SK-N-SH treated with all-trans-retinoic acid at 6 μM for 48 hours (cell line): ENCODE measurements around the gene RRBP1.

ENCODE experiments used
- ATAC-seq: fragments of 200-7000 bp; cut with Tn5 transposase; 3 replicates; pipeline ENCODE4 v1.9.1; 2020; ENCODE audit warnings: mild to moderate bottlenecking, moderate library complexity
- ARNTL ChIP-seq: fragments of 450-650 bp; formaldehyde crosslinking; IDR thresholded peaks from 2 replicates; pipeline ENCODE4 v1.5.0; 2020; ENCODE audit warnings: low read depth, mild to moderate bottlenecking, moderate library complexity, borderline replicate concordance
- BACH2 ChIP-seq: fragments of 250-450 bp; sonication (Bioruptor Pico); IDR thresholded peaks from 2 replicates; pipeline ENCODE4 v1.9.0; 2021; ENCODE audit warnings: mild to moderate bottlenecking, borderline replicate concordance
- CREB5 ChIP-seq: fragments of 250-450 bp; sonication (Bioruptor Pico); IDR thresholded peaks from 2 replicates; pipeline ENCODE4 v1.5.1; 2020; ENCODE audit warnings: low read depth, mild to moderate bottlenecking, moderate library complexity
- CSDC2 ChIP-seq: fragments of 250-450 bp; sonication (Bioruptor Pico); IDR thresholded peaks from 2 replicates; pipeline ENCODE4 v1.5.0; 2020; ENCODE audit warnings: mild to moderate bottlenecking, moderate library complexity
- CSRNP3 ChIP-seq: fragments of 250-450 bp; sonication (Bioruptor Pico); IDR thresholded peaks from 2 replicates; pipeline ENCODE4 v1.5.1; 2021; ENCODE audit warnings: mild to moderate bottlenecking, moderate library complexity
- ESRRG ChIP-seq: fragments of 250-450 bp; sonication (Bioruptor Pico); IDR thresholded peaks from 2 replicates; pipeline ENCODE4 v1.6.1; 2021; ENCODE audit warnings: mild to moderate bottlenecking
- GLIS3 ChIP-seq: fragments of 250-450 bp; sonication (Bioruptor Pico); IDR thresholded peaks from 2 replicates; pipeline ENCODE4 v1.5.0; 2020; ENCODE audit warnings: mild to moderate bottlenecking, moderate library complexity
- OSR1 ChIP-seq: fragments of 250-450 bp; sonication (Bioruptor Pico); IDR thresholded peaks from 2 replicates; pipeline ENCODE4 v1.8.0; 2022; ENCODE audit warnings: moderate library complexity, mild to moderate bottlenecking, inconsistent platforms
- POU6F1 ChIP-seq: fragments of 250-450 bp; sonication (Bioruptor Pico); IDR thresholded peaks from 2 replicates; pipeline ENCODE4 v1.8.0; 2021; ENCODE audit warnings: low read depth, mild to moderate bottlenecking, moderate library complexity, borderline replicate concordance
- PPARA ChIP-seq: fragments of 250-450 bp; sonication (Bioruptor Pico); IDR thresholded peaks from 2 replicates; pipeline ENCODE4 v1.5.0; 2020; ENCODE audit warnings: mild to moderate bottlenecking, borderline replicate concordance
- RARB ChIP-seq: fragments of 250-450 bp; sonication (Bioruptor Pico); IDR thresholded peaks from 2 replicates; pipeline ENCODE4 v1.8.0; 2021; ENCODE audit warnings: mild to moderate bottlenecking, moderate library complexity
- SNAI2 ChIP-seq: fragments of 250-450 bp; sonication (Bioruptor Pico); IDR thresholded peaks from 2 replicates; pipeline ENCODE4 v1.5.0; 2020; ENCODE audit warnings: mild to moderate bottlenecking, moderate library complexity
- TCF4 ChIP-seq: fragments of 250-450 bp; sonication (Bioruptor Pico); IDR thresholded peaks from 2 replicates; pipeline ENCODE4 v1.8.0; 2021; ENCODE audit warnings: mild to moderate bottlenecking, moderate library complexity, borderline replicate concordance
- TOX ChIP-seq: fragments of 250-450 bp; sonication (Bioruptor Pico); IDR thresholded peaks from 2 replicates; pipeline ENCODE4 v1.8.0; 2021; ENCODE audit warnings: mild to moderate bottlenecking, moderate library complexity, borderline replicate concordance
- TSHZ2 ChIP-seq: fragments of 250-450 bp; sonication (Bioruptor Pico); IDR thresholded peaks from 2 replicates; pipeline ENCODE4 v1.5.0; 2020; ENCODE audit warnings: mild to moderate bottlenecking, moderate library complexity
- ZC3H10 ChIP-seq: fragments of 250-450 bp; sonication (Bioruptor Pico); IDR thresholded peaks from 2 replicates; pipeline ENCODE4 v1.5.1; 2021; ENCODE audit warnings: mild to moderate bottlenecking, moderate library complexity
- ZFP3 ChIP-seq: fragments of 250-450 bp; sonication (Bioruptor Pico); IDR thresholded peaks from 2 replicates; pipeline ENCODE4 v1.5.0; 2020; ENCODE audit warnings: mild to moderate bottlenecking, moderate library complexity
- ZFP30 ChIP-seq: fragments of 450-650 bp; formaldehyde crosslinking; IDR thresholded peaks from 2 replicates; pipeline ENCODE4 v1.5.0; 2022; ENCODE audit warnings: mild to moderate bottlenecking, moderate library complexity
- ZNF565 ChIP-seq: fragments of 450-650 bp; formaldehyde crosslinking; conservative IDR thresholded peaks from 2 replicates; pipeline ENCODE4 v1.5.0; 2020; ENCODE audit warnings: low read depth, mild to moderate bottlenecking, moderate library complexity
- ZNF70 ChIP-seq: fragments of 450-650 bp; formaldehyde crosslinking; IDR thresholded peaks from 2 replicates; pipeline ENCODE4 v1.5.0; 2020; ENCODE audit warnings: mild to moderate bottlenecking, moderate library complexity
- ZNF8 ChIP-seq: fragments of 450-650 bp; formaldehyde crosslinking; IDR thresholded peaks from 2 replicates; pipeline ENCODE4 v1.5.0; 2020; ENCODE audit warnings: mild to moderate bottlenecking, moderate library complexity

The RRBP1 gene

GRCh38 chr20:17728074-17728473 lies 46.0 kb upstream of the RRBP1 start:
- TF ChIP-seq TCF4 (CRISPR knock-in tag), result no peak

GRCh38 chr20:17727351-17727750 lies 45.3 kb upstream of the RRBP1 start:
- ATAC-seq, result no peak
- TF ChIP-seq ZFP30 (no peak), TOX (CRISPR knock-in tag) (no peak), ZNF565 (CRISPR knock-in tag) (no peak), CREB5 (CRISPR knock-in tag) (no peak), ZNF70 (CRISPR knock-in tag) (no peak), OSR1 (CRISPR knock-in tag) (no peak), ESRRG (CRISPR knock-in tag) (no peak)
- TF ChIP-seq, all 23 proteins: peak for 0

More at GRCh38 chr20:17728074-17728473, 46.0 kb upstream of the RRBP1 start:
- no peak for ATAC-seq

- TF ChIP-seq ARNTL (CRISPR knock-in tag) (no peak), SNAI2 (no peak)
- no peak for ATAC-seq
Observed at GRCh38 chr20:17726902-17727301, 44.9 kb upstream of the RRBP1 start.

GRCh38 chr20:17725094-17725835 lies 43.2 kb upstream of the RRBP1 start:
- TF ChIP-seq SNAI2, result no peak
- TF ChIP-seq CSDC2 (CRISPR knock-in tag), result no peak
- no peak for TF ChIP-seq POU6F1
- no peak for TF ChIP-seq ZFP3
- TF ChIP-seq TSHZ2, result no peak

GRCh38 chr20:17723301-17723691 lies 41.3 kb upstream of the RRBP1 start:
- ATAC-seq, result no peak
- TF ChIP-seq OSR1 (CRISPR knock-in tag), result no peak
- TF ChIP-seq TSHZ2, result no peak
- no peak for TF ChIP-seq ZNF70 (CRISPR knock-in tag)
- no peak for TF ChIP-seq ESRRG (CRISPR knock-in tag)
- TF ChIP-seq ZC3H10 (CRISPR knock-in tag), result no peak
- TF ChIP-seq CSRNP3, result no peak
- no peak for TF ChIP-seq GLIS3 (CRISPR knock-in tag)
- TF ChIP-seq RARB (CRISPR knock-in tag), result no peak
- no peak for TF ChIP-seq BACH2 (CRISPR knock-in tag)
- TF ChIP-seq POU6F1, result no peak
- TF ChIP-seq ARNTL (CRISPR knock-in tag), result no peak
- no peak for TF ChIP-seq PPARA
- TF ChIP-seq CREB5 (CRISPR knock-in tag), result no peak
- TF ChIP-seq ZFP3, result no peak
- TF ChIP-seq ZNF565 (CRISPR knock-in tag), result no peak
- TF ChIP-seq ZNF8 (CRISPR knock-in tag), result no peak
- no peak for TF ChIP-seq CSDC2 (CRISPR knock-in tag)

More at GRCh38 chr20:17725094-17725835, 43.2 kb upstream of the RRBP1 start:
- ATAC-seq, result no peak
